GM21515 (cell line): ENCODE results near the gene FAT3.

Experiments used
- ATAC-seq: cut with Tn5 transposase; IDR thresholded peaks from one replicate; pipeline ENCODE4 v1.9.1; 2021; ENCODE audit not compliant: unreplicated experiment

Gene FAT3

GRCh38 chr11:92224407-92225124 is at the start of gene FAT3:
Gene FAT3 (plus strand): TSS chr11:92224818. CDS start chr11:92352113, 127,295 bp downstream.
- ATAC-seq, result no peak

GRCh38 chr11:92179017-92179670 is 45.5 kb upstream of the FAT3 start:
- no peak for ATAC-seq

- ATAC-seq, result no peak
These were observed 44.4 kb upstream of the FAT3 start for GRCh38 chr11:92180226-92180625.

GRCh38 chr11:92180664-92181251 is 43.9 kb upstream of the FAT3 start:
- no peak for ATAC-seq

GRCh38 chr11:92190535-92191206 is 33.9 kb upstream of the FAT3 start:
- ATAC-seq, result no peak

- ATAC-seq, result no peak
These were observed 32.5 kb upstream of the FAT3 start for GRCh38 chr11:92192141-92192540.

GRCh38 chr11:92198268-92198667 is 26.4 kb upstream of the FAT3 start:
- no peak for ATAC-seq

GRCh38 chr11:92199991-92200390 is 24.6 kb upstream of the FAT3 start:
- no peak for ATAC-seq

- ATAC-seq, result no peak
These were observed 19.9 kb upstream of the FAT3 start for GRCh38 chr11:92204731-92205130.

- no peak for ATAC-seq
These were observed 18.2 kb upstream of the FAT3 start for GRCh38 chr11:92206441-92206840.

GRCh38 chr11:92211576-92212167 is 12.9 kb upstream of the FAT3 start:
- ATAC-seq, result no peak

GRCh38 chr11:92212530-92212929 is 12.1 kb upstream of the FAT3 start:
- no peak for ATAC-seq

GRCh38 chr11:92216789-92217188 is 7.8 kb upstream of the FAT3 start:
- ATAC-seq, result no peak

- no peak for ATAC-seq
These were observed 5.1 kb upstream of the FAT3 start for GRCh38 chr11:92219476-92219875.

- ATAC-seq, result no peak
These were observed 1.9 kb upstream of the FAT3 start for GRCh38 chr11:92222701-92223100.

- ATAC-seq, result no peak
These were observed 588 bp upstream of the FAT3 start for GRCh38 chr11:92224054-92224406.

GRCh38 chr11:92225125-92225567 is 528 bp downstream of the FAT3 start:
- ATAC-seq, result no peak

- no peak for ATAC-seq
These were observed 1.1 kb downstream of the FAT3 start for GRCh38 chr11:92225568-92226330.

- ATAC-seq, result no peak
These were observed 2.0 kb downstream of the FAT3 start for GRCh38 chr11:92226331-92227229.
